Measurements from ENCODE around the gene DOK4.

DOK4 gene

DNA sequence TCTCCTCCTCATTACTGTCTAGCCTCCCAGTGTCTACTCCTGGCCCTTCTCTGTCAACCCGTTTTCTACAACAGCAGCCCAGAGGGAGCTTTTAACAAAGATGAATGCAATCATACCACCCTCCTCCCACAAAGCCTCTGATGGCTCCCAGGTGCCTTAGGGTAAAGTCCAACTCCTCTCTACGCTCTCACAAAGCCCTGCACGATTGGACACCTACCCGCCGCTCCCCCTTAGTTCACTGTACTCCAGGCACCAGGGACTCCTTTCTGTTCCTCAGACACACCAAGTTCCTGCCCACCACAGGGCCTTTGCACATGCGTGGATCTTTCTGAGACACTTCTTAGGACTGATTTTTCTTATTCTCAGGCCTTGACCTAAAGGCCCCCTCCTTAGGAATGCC is 32.6 kb upstream of the DOK4 start:
- DNase-seq, result no peak

- DNase-seq, result no peak
Measured at GRCh38 chr16:57518520-57518919, 32.2 kb upstream of the DOK4 start.

GRCh38 chr16:57517397-57518367 is 31.4 kb upstream of the DOK4 start:
- DNase-seq, result no peak

DNA sequence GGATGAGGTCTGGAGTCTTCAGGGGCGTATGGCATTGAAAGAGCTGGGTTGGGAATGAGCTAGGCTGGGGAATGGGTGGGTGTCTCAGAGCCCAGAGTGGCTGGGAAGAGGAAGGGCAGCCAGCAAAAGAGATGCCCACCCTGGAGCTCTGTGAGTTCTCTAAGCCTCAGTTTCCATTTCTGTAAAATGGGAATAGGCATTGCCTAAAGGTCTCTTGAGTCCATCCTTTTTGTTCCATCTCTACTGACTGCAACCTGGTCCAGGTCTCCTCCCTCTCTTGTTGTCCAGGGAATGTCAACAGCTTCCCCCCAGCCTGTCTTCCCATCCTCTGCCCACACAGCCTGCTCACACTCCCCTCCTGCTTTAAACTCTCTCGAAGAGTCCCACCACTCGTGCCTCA is 30.5 kb upstream of the DOK4 start:
- DNase-seq, result no peak

- DNase-seq, result no peak
Measured at GRCh38 chr16:57516176-57516725, 30.0 kb upstream of the DOK4 start.

GRCh38 chr16:57514791-57515600 is 28.7 kb upstream of the DOK4 start:
- DNase-seq, result no peak

DNA sequence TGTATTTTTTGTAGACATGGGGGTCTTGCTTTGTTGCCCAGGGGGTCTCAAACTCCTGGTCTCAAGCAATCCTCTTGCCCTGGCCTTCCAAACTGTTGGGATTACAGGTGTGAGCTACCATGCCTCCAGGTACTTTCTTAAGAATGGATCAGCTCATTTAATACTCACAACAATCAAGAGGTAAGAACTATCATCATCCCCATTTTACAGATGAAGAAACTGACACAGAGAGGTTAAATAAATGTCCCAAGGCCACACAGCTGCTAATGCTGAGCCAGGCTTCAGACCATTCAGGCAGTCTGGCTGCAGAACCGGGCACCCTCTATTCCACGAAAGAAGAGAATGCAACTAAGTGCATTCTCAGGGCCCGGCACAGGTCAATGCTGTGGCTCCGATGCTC is 28.1 kb upstream of the DOK4 start:
- no peak for DNase-seq

- DNase-seq, result no peak
Measured at GRCh38 chr16:57513371-57514102, 27.2 kb upstream of the DOK4 start.

DNA sequence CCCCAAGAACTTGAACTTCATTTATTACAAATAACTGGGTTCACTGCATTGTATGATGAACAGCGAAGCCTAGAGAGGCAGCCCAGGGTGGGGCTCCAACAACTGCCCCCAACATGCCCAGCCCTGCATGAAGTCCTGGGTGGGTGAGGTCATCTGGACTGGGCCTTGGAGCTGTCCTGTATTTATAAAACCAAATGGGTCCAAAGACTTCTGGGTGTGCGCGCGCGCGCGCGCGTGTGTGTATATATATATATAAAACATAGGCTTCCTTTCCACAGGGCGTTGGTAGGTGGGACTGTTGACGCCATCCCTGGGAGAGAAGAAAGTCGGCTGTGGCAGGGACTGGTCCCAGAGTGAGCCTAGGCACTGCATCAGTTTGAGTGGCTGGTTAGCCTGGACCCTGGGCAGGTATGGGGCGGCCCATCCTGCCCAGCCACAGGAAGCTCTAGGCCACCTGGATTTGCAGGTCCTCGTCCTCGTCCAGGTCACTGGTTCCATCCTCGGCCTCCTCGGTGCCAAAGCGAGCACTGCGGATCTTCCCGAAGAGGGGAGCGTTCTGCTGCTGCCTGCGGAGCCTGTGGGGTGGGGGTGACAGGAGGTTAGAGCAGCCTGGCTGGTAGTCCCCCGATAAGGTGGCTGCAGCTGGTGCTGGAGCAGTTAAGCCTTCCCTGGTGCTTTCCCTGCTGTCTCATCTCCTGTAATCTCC is 26.2 kb upstream of the DOK4 start:
- DNase-seq, result no peak

DNA sequence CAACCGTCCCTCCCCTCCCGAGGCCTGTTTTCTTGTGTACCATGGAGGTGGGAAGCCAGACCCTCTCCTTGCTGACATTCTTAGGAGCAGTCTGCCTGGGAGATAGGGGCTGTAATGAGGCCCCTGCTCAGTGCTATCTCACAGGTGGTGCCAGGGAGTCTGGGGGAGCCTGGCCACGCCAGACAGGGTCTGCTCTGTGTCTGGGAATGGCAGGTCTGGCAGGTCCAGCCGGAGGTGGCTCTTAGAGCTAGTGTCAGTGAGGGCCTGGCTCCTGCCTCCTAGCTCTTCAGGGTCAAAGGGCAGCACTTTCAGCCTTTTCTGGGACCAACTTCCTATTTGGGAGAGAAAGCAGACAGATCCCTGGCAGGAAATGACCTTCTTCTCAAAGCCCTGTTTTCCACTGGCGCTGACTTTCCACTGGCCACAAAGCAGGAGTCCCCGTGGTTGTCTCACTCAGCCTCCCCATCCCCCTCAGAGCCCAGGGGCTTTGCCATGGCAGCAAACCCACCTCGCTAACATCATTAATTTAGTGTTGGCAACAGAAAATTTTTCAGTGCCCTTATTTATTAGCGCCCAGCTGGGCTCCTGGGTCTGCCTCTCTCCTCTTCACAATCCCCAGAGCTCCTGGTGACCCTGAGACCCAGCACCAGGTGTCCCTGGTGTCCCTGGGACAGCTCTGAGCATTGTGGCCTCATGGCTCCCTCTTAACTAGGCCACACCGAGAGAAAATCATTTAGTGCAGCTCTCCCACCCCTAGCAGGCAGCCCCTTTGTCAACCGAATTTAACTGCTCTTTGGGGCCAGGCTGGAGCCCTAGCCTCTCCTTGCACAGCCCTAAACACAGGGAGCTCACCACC is 24.0 kb upstream of the DOK4 start:
- no peak for DNase-seq

GRCh38 chr16:57509231-57509923 is 23.1 kb upstream of the DOK4 start:
- no peak for DNase-seq

- no peak for DNase-seq
Measured at GRCh38 chr16:57508035-57508425, 21.7 kb upstream of the DOK4 start.

DNA sequence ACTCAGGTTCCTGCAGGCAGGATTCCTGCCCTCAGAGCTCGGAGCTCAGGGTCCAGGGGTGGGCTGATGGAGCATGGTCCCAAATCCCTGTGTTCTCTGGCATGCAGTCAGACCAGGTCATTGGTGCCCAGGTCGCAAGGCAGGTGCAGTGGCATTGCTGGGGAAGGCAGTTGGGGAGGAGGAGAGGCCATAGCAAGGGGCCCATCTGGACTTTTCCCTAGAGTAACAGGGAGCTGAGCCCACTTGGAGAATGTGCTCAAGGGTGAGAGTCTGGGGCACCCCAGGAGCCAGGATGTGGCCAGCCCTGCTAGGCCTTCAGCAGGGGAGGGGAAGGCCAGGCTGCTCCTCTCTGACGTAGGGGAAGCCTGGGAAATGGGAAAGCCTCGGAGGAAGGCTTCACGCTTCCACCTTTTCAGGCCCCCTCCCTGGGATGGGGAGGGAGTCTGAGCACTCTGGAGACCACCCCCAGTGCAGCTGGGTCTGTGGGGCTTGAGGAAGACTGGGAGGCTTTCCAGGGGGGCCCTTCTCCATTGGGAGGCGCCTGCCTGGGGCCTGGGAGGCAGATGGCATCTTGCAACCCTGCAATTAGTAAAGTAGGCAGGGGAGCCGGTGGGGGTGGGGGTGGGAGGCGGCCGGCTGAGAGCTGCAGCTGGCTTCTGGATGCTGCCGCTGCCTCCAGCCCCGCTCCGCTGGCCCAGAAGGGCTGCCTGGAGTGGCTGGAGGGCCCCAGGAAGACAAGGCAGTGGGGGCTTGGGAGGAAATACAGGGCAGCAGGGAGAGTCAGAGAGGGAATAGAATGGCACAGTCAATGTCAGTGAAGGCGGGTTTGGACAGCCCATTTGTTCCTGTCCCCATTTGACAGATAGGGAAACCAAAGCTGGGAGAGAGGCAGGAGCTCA is 21.1 kb upstream of the DOK4 start:
- DNase-seq, result no peak

GRCh38 chr16:57505169-57505568 is 18.9 kb upstream of the DOK4 start:
- no peak for DNase-seq

DNA sequence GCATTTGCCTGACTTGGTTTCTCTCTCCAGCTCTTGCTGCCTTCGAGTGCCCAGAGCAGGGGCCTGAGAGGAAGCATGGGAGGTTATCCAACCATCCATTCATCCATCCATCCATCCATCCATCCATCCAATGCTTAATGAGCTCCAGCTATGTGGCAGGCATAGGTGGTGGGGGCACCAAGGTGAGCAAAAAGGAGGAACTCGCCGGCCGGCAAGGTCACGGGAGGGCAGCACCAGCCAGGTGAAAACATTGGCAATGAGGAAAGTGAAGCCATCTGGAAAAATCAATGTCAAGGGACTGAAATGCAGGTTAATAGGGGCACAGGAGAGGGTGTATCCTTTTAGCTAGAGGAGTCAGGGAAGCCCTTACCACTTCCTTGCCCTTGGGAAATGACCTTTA is 18.2 kb upstream of the DOK4 start:
- no peak for DNase-seq

- DNase-seq, result no peak
Measured at GRCh38 chr16:57504001-57504400, 17.7 kb upstream of the DOK4 start.

GRCh38 chr16:57503366-57503765 is 17.1 kb upstream of the DOK4 start:
- no peak for DNase-seq

GRCh38 chr16:57502048-57502775 is 15.9 kb upstream of the DOK4 start:
- DNase-seq, result no peak

- DNase-seq, result no peak
Measured at GRCh38 chr16:57501492-57501891, 15.2 kb upstream of the DOK4 start.
